OCI-LY3 (cell line): Measurements from ENCODE around the gene COIL.

ENCODE experiments used
- CTCF ChIP-seq: fragments of 200-600, 300-600 bp; sonication (generic); IDR thresholded peaks from 2 replicates; pipeline ENCODE4 v1.5.1; 2014; ENCODE audit warnings: antibody characterized with exemption, low read length, low read depth
- EZH2phosphoT487 ChIP-seq: fragments of 200-600 bp; shearing (Covaris generic); IDR thresholded peaks from 2 replicates; pipeline ENCODE4 v1.6.1; 2018; ENCODE audit warnings: antibody characterized with exemption, mixed run types, low read depth

DNA sequence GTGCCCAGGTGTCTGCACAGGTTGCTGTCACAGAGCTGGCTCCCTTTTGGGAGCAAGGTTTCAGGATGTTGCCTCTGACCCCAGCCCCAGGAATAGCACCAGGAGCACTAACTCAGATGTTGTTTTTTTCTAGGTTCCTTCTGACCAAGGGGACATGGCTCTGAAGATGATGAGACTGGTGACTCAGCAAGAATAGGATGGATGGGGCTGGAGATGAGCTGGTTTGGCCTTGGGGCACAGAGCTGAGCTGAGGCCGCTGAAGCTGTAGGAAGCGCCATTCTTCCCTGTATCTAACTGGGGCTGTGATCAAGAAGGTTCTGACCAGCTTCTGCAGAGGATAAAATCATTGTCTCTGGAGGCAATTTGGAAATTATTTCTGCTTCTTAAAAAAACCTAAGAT, 45.2 kb upstream of the COIL start:
- no peak for TF ChIP-seq CTCF
- no peak for TF ChIP-seq EZH2phosphoT487
